ENCODE data around the gene AKT1S1.
"Not testable (repeated sequence)": the region's sequence is repeated elsewhere in the genome, so short reads cannot be mapped to it uniquely, and the experiment has no call there.

Gene AKT1S1

DNA sequence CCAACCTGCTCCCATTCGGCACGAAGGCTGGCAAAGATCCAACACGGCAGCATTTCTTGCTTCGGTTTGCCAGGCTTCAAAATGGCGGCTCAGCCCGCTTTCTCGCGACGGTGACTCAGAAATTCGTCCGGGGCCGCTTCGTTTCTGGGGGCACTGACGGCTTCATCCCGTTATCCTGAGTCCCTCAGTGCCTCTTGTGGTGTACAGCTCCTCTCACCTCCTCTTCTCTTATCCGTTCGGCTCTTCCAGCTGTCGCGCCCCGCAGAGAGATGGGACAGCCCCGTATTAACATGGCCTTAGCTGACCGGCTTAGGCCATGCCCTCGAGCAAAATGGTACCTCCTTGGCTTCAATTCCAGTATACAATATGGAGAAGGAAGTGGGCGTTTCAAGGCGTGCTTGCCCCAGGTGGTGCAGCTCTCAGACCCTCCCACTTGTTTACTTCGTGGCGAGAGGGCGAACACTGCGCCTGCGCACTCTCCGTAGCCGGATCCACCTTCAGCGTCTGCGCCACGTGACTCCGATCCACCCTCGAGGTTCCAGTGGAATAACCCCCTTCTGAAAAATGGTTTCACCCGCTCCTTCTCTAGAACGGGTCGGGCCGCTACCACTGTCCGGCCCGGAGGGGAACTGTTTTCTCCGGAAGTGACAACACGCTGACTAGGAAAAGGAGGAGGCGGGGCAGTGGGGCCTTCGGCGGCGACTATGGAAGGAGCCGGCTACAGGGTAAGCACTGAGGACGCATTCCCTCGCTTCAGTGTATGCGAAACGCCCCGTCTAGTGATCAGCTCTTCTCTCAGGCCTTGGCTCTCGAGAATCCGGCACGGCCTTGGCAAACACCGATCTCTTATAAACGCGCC lies at the start of gene AKT1S1, which contains the start of gene TBC1D17:
Gene AKT1S1, minus strand, starts transcription at position 336 of the 859 bp plus-strand sequence. CDS start 4,060 bp downstream, outside the sequence.
Gene TBC1D17, plus strand, starts transcription at position 683 of the 859 bp plus-strand sequence. Its CDS starts 22 bp downstream, at position 705.
- peak; percentile 100 for DNase-seq

DNA sequence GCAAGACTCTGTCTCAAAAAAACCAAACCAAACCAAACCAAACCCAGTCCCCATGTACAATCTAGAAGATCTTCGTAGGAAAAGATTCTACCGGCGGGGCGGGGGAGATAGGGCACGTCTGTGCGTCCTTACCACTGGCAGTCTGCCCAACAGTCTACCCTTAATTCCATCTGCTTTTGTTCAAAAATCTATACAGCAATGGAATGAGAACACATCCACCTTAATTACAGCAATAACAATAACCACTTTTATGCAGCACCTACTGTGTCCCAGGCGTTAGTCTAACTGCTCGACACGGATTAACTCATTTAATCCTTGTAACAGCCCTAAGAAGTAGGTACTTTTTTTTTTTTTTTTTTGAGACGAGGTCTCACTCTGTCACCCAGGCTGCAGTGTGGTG lies 49.4 kb upstream of the AKT1S1 start:
- DNase-seq = no peak

DNA sequence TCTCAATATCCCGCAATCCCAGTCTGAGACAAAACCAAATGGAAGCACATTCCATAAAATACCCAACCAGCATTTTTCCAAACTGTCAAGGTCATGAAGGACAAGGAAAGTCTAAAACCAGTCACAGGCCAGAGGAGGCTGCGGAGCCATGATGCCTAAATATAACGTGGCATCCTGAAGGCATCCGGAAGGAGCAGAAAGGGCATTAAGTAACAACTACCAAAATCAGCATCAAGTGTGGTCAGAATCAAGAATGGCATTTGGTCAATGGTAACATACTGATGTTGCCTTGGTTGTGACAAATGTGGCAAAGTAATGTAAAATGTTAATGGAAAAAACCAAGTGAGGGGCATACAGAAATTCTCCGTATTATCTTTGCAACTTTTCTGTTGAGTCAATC lies 48.3 kb upstream of the AKT1S1 start:
- DNase-seq = no peak

GRCh38 chr19:49924881-49925210 lies 47.7 kb upstream of the AKT1S1 start:
- DNase-seq = not testable (repeated sequence)

DNA sequence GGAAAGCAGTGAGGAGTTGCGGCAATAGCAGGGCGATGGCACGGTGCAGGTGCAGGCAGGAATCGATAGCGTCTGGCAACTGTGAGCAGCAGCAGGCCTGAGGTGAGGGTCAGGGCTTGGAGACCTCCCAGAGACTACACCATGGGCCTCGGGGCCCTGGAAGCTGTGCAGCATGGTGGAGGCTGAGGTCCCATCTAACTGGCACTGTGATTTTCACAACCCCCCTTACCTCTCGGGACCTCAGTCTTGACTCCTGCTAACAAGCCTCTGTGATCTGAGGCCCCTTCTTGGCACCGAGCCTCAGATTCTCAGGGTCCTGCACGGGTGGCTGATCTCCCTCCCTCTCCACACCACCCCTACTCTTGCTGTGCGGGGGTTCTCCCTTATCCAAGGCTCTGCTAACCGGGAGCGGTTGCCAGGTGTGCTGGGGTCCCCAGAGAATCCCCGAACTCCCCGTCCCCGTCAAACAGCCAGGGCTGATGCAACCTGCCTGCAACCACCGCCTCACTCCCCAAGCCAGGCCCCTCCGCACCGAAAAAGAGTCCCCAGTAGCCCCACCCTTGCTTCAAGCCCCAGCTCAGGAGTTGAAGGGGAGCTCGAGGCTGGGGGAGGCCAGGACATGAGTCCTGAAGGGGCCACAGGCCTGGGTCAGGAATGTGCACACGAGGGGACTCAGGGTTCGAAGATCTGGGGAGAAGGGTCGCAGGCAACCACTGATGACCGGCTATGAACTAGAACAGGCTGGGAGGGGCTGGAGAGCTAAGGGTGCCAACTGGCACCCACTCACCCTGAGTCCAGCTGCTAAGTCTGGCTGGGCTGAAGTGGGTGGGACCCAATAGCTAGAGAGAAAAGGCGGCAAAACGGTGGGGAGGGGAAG lies 47.1 kb upstream of the AKT1S1 start:
- DNase-seq = no peak

- no peak for DNase-seq
Observed at GRCh38 chr19:49923055-49924003, 46.2 kb upstream of the AKT1S1 start.

GRCh38 chr19:49921871-49922795 lies 45.0 kb upstream of the AKT1S1 start:
- no peak for DNase-seq

GRCh38 chr19:49920624-49921363 lies 43.6 kb upstream of the AKT1S1 start:
- DNase-seq = no peak

DNA sequence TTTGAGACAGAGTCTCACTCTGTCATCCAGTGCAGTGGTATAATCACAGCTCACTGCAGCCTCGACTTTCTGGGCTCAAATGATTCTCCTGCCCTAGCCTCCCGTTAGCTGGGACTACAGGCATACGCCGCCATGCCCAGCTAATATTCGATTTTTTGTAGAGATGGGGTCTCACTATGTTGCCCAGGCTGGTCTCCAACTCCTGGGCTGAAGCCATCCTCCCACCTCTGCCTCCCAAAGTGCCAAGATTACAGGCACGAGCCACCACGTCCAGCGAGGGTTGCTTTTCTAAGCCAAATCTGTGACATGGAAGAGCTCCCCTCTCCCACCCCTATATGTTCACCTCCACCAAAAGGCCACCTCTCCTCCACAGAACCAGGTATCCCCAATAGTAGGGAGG lies 40.9 kb upstream of the AKT1S1 start:
- no peak for DNase-seq

- no peak for DNase-seq
Observed at GRCh38 chr19:49916839-49917733, 39.9 kb upstream of the AKT1S1 start.

- no peak for DNase-seq
Observed at GRCh38 chr19:49915271-49915670, 38.1 kb upstream of the AKT1S1 start.

DNA sequence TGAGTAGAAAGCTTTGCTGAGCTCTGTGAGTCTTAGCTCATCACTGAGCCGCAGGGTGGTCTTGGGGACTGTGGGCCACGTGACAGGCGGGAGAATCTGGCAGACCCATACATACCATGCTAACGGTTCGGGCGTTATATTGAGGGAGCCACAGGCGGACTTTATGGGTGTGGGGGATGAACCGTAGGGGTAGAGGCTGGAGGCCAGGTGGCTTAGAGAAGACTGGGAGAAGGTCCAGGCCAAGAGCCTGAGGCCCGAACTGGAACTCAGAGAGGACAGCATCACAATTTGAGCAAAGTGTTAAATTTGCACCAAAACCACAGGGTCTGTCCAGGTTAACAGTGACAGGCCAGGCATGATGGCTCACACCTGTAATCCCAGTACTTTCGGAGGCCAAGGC lies 36.6 kb upstream of the AKT1S1 start:
- no peak for DNase-seq

GRCh38 chr19:49912965-49913685 lies 36.0 kb upstream of the AKT1S1 start:
- no peak for DNase-seq

DNA sequence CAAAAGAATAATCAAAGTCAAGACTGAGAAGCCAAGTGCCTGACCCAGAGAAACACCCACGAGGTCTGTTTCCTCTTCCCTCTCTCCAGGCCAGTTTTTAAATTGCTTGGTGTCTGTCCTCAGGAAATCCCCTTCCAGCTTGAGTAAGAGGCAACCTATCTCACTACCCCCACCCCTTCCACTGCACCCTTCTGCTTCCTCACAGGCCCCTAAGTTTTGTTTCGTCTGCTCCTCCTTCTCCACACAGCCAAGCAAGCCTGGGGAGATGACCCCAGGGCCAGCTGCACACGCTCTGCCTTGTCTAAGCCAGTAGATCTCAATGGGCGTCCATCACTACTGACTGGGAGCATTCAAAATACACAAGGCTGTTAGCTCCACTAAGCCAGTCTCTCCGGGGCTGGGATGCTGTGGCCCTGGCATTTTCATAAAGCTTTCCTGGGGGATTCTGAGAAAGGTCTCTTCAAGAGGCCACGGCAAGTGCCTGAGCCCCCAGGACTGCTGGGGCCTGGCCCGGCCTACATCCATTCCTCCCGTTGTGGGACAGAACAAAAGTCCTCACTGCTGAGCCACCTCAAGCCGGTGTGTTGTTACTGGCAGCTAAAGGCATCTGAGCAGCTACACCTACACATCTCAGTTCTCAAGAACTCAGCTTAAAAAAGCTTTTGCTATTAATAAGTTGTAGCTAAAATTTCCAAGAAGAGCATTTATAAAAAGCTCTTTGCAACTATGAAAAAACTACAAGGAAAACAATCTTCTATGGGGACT lies 34.4 kb upstream of the AKT1S1 start:
- DNase-seq = no peak

DNA sequence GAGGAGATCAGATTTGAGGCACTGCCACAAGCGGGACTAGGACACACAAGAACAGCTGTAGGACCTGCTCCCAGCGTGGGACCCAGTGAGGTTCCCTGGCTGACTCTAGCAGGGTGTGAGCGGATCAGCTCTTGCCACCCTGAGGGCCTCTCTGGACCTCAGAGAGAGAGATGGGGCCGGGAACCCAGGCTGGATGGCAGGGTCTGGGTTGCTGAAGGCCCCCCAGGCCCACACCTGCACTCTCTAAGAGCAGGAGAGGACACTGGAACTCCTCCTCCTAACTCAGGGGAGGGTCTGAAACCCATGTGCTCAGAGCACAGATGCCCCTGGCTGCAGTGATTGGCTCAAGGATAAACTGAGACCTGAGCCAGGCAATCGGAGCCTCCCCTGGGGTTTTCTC lies 33.0 kb upstream of the AKT1S1 start:
- no peak for DNase-seq

DNA sequence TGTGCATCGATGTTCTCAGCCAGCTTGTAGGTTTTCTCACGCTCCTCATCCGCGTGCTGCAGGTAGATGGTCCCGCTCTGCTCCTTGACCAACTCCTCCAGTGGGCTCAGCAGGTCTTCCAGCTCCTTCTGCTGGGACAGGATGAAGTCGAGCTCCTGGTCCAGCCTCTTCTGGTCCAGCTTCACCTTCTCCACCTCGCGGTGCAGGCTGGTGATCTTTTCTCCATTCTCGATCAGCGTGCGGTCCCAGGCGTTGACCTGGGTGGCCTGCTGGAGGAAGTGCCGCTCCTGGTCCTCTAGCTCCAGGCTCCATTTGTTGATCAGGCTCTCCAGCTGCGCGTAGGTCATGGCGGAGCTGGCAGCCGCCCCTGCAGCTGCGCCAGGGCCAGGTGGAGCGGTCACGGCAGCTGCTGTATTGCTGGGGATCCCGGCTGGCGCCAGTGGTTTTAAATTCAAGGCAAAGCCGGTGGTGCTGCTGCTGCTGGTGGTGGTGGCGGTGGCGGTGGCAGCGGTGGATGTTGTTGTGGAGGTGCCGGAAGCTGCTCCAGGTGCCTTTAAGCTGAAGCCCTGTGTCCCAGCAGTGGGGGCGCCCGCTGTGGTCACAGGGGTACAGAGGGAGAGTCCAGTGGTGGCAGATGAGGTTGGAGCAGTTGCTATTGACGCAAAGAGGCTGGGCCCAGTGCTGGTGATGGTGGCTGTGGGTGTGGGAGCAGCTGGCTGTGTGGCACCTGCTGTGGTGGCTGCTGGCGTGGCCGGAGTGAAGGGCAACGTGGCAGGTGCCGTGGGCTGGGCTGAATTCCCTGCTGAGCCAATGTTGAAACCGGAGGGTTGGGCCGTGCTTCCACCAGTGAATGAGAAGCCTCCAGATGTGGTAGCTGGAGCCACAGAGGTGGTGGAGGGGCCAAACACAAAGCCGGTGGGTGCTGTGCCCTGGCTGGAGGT lies 31.6 kb upstream of the AKT1S1 start:
- no peak for DNase-seq

Measured in OCI-M1 (cell line).